Stimulated activated CD8-positive, alpha-beta memory T cell treated with anti-CD3 and anti-CD28 coated beads, Interleukin-7, amount 100 ng/mL, for 48 hours (primary cell): Measurements from ENCODE around the gene PPP1R2.

Experiments used
- DNase-seq, 2 donors: peaks; one replicate each; pipeline ENCODE4 v3.0.0-alpha.2; 2020; ENCODE audit warnings: low read depth in 1 of 2; ENCODE audit errors: extremely low read depth in 1 of 2

The PPP1R2 gene

DNA sequence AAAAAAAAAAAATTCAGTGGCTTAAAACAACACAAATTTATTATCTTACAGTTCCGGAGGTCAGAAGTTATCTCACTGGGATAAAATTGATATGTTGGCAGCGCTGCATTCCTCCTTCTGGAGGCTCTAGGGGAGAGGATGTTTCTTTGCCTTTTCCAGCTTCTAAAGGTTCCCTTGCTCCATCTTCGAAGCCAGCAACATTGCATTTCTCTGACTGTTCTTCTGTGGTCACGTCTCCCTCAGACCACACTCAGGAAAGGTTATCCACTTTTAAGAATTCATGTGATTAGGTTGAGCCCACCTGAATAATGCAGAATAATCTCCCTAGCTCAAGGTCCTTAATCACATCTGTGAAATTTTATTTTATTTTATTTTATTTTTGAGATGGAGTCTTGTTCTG is 76.9 kb downstream of the PPP1R2 start:
- no peak for DNase-seq
